CD4-positive, alpha-beta T cell treated with Interleukin-1 beta for 1 hour (primary cell): Measurements from ENCODE around the gene CDH20.

Experiments used
- DNase-seq, 2 donors: peaks; one replicate each; pipeline ENCODE4 v3.0.0-alpha.2; 2020 to 2022

The CDH20 gene

GRCh38 chr18:61542596-61542995 is 209.4 kb downstream of the CDH20 start:
- DNase-seq, result no peak

- no peak for DNase-seq
Measured at GRCh38 chr18:61543518-61543917, 210.3 kb downstream of the CDH20 start.

GRCh38 chr18:61544178-61544577 is 210.9 kb downstream of the CDH20 start:
- no peak for DNase-seq

GRCh38 chr18:61545281-61546245 is 212.3 kb downstream of the CDH20 start:
- DNase-seq, result no peak

- no peak for DNase-seq
Measured at GRCh38 chr18:61546590-61546989, 213.4 kb downstream of the CDH20 start.

GRCh38 chr18:61549416-61549815 is 216.2 kb downstream of the CDH20 start:
- no peak for DNase-seq

DNA sequence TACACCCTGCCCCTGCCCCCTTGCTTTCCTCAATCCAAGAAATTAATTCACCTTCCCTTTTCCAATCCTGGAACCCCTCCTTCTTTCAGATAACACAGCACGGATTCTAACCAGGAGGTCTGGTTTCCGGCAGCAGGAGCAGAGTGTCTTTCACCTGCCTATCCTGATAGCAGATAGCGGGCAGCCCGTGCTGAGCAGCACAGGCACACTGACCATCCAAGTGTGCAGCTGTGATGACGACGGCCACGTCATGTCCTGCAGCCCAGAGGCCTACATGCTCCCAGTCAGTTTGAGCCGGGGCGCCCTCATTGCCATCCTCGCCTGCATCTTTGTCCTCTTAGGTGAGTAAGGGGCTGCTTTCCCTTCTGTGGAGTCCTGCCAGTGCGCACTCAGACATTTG is 216.7 kb downstream of the CDH20 start:
- no peak for DNase-seq

DNA sequence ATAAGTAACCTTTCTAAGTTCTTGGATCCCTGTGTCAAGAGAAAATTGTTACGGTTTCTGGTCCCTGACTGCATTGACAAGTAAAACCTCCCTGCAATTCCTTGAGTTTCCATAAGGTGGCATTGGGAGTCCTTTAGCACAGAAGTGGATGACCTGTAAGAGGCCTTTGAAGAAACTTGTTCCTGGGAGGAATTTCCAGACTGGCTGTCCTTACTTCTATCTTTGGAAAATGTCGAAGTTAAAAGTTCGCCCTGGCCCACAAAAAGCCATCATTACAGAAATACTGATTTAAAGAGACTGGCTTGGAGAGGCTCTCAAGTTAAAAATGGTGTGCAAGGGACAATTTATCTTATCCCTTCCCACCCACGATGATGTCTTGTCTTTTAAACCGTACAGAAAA is 218.4 kb downstream of the CDH20 start:
- peak in 1 of 2 donors; percentile 45 for DNase-seq

- DNase-seq, result no peak
Measured at GRCh38 chr18:61553045-61553659, 219.9 kb downstream of the CDH20 start.

DNA sequence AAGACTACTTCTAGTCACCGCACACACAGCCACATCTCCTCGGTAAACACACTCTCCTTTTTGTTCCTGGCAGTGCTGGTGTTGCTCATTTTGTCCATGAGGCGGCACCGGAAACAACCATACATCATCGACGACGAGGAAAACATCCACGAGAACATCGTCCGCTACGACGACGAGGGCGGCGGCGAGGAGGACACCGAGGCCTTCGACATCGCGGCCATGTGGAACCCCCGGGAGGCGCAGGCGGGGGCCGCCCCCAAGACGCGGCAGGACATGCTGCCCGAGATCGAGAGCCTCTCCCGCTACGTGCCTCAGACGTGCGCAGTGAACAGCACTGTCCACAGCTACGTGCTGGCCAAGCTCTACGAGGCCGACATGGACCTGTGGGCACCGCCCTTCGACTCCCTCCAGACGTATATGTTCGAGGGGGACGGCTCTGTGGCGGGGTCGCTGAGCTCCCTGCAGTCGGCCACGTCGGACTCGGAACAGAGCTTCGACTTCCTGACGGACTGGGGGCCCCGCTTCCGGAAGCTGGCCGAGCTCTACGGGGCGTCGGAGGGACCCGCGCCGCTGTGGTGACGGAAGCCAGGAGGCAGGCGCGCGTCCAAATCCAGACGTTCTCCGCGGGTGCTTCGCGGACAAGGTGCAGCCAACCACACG is 221.0 kb downstream of the CDH20 start:
- DNase-seq, result peak; percentile 43 to 53

DNA sequence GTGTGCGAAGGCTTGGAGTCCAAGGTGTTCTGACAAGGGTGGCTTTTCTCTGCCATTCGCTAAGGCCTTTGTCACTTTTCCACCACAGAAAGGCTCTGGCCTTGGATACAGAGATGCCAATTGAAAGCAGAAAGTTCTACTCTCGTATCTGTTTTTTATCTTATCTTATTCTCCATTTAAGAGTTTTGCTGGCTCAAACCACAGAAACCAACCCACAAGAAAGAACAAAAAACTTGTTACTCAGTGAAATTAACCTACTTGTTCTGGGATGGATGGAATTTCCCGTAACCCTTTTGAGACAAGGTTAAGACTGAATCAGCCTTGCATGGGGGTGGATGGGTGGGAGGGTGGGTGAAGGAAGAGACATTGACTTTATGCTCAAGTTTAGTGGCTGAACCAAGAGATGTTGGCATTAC is 221.7 kb downstream of the CDH20 start:
- DNase-seq, result no peak

- no peak for DNase-seq
Measured at GRCh38 chr18:61556316-61556715, 223.1 kb downstream of the CDH20 start.

DNA sequence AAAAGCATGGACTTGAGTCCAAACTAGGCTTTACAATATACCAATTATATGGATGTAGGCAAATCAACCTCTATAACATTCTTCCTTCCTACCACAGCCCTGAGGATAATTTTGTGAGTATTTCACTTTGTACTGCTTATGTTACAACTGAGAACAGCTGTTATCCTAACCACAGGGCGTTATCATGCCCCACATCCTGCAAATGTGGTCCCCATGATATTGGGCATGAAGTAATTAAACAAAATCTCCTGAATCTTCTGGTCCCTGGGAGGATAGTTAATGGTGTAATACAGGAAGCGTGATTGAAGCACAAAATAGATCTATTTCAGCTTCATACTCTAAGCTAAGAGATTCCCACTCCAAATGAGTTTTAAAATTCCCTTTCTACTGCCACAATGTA is 223.6 kb downstream of the CDH20 start:
- no peak for DNase-seq

- no peak for DNase-seq
Measured at GRCh38 chr18:61569176-61569892, 236.1 kb downstream of the CDH20 start.

DNA sequence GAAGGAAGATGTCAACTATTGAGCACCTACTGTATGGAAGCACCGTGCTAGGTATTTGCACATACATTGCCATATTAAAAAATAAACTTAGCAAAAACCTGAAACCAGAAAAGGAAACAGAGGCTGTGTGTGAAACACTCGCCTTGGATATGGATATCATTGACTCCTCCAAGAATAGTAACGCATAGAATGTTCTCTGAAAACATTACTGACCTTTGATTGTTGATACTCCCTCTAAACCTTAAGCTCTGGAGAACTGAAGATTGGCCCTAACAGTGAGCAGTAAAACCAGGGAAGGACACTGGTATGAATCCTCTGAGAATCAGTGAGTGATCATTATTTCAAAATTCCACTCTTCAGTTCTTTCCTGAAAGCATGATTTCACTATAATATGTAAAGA is 236.8 kb downstream of the CDH20 start:
- no peak for DNase-seq

- DNase-seq, result no peak
Measured at GRCh38 chr18:61572084-61572655, 238.9 kb downstream of the CDH20 start.

GRCh38 chr18:61572871-61573270 is 239.6 kb downstream of the CDH20 start:
- no peak for DNase-seq

GRCh38 chr18:61574665-61575064 is 241.4 kb downstream of the CDH20 start:
- no peak for DNase-seq

DNA sequence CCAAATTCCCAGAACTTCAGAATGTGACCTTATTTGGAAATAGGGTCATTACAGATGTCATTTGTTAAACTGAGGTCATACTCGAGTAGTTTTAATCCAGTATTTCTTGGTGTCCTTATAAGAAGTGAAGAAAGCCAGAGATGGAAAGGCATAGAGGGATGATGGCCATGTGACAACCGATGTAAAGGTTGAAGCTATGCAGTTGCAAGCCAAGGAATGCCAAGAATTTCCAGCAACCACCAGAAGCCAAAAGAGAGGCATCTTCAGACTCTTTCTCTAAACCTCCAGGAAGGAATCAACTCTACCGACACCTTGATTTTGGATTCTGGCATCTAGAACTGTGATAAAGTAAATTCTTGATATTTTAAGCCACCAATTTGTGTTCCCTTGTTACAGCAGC is 242.2 kb downstream of the CDH20 start:
- no peak for DNase-seq

GRCh38 chr18:61578846-61579245 is 245.6 kb downstream of the CDH20 start:
- DNase-seq, result no peak

- no peak for DNase-seq
Measured at GRCh38 chr18:61579581-61579980, 246.4 kb downstream of the CDH20 start.

DNA sequence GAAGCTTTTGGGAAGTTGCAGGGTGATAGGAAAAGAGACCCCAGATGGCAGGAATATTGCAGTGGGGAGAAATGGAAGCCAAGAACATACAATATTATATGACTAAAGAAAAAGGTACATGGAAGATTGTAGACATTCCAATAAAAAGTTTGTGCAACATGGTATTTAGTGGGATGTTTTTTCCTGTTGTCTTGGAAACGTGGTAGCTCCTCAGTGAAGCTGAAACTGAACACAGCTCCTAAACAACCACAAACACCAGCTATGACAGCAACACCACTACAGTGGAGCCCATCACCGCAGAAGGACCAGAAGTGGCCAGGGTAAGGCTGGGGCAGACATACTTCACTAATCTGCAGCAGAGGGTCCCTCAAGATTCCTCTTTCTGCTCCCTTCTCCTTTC is 246.8 kb downstream of the CDH20 start:
- no peak for DNase-seq
